Stimulated activated CD4-positive, alpha-beta T cell treated with anti-CD3 and anti-CD28 coated beads, Interleukin-2, amount 100 ng/mL, for 4 hours (primary cell): ENCODE results near the gene FSTL4.

Source experiments
- DNase-seq: peaks from one replicate; pipeline ENCODE4 v3.0.0-alpha.2; 2020; ENCODE audit warnings: low read depth

FSTL4 gene

DNA sequence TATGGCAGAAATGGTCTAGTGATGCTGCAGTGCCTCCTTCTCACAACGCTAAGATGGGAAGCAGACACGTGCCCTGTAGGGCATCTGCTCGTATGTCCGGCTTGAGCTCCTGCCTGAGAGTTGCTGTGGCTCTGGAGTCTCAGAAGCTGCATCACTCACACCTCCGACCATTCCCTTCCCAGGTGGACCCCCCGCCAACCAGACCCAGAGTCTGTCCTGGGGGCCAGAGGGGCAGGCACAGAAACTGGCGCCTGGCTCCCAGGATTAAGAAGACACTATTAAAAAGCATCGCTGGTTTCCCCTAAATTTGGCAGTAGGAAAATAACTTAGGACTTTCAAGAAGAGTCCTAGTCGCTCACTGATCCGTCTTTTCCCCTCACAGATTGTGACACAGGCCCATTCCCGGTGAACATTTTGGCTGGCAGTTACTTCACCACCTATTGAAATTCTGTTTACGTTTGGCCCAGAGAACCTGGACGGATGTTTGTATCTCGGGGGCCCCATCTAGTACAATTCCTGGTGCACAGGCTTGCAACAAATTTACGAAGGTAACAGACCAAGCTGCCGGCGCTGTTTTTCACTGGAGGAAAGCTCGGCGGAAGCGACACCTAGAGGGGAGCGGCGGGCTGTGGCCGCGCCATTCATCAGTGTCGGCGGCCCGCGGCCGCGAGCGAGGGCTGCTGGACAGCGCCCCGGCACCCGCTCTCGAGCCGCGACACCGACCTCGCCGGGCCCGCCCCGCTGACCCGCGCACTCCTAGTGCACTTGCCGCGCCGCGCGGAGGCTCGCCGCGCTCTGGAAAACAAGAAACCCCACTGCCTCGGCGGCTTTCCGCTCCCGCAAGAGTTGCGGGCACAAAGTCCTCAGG, 1.6 kb downstream of the FSTL4 start:
- no peak for DNase-seq

DNA sequence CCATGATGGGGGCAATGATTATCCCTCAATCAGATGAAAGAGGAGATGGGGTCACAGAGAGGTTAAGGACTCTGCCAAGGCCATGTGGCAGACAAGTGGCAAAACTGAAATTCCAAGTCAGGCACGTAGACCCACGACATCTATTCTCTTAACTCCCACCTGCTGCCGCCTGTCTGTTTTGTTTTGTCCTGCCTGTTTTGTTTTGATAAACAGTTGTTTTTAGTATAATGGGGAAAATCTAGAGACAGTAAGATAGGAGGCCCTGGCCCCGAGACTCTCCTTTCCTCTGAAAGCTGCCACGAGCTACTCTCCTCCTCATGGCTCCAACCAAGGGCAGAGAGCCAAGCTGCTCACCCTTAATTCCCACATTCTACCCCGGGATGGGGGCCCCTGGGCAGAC, 4.9 kb downstream of the FSTL4 start:
- no peak for DNase-seq

DNA sequence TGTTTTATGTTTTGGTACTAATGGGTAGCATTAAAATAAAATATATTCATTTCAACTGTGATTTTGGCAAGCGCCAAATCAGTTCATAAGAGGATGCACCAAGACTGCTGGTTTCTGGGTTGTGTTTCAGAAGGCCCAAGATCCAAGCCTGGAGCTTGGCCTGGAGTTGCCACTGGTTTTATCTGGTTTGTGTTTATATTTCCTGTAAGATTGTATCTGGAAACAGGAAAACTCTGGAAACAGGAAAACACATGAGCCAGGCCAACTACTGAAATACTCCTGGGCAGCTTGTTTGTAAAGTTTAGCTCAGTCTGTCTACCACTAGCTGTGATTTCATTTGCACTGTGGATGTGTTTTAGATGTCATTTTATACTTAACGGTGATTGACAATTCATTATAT, 5.5 kb downstream of the FSTL4 start:
- DNase-seq, result no peak

- no peak for DNase-seq
These were observed 7.0 kb downstream of the FSTL4 start for GRCh38 chr5:133605323-133605722.

DNA sequence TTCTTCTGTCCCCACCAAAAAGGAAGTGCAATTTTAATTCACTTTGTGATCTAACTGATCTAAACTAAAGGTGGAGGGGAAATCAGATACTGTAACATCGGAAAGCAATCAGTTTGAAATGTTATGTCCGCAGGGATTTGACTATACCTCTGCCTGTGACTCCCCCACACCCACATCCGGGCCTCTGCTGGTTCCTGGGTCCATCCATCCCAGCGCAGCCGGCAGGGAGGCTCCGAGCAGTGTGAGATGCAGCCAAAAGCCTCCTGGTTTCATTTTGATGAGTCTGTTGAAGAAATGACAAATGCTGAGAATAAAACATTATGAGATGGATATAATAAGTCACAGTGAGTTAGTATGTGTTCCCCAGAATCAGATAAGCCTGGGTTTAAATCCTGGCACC, 8.6 kb downstream of the FSTL4 start:
- DNase-seq, result no peak

DNA sequence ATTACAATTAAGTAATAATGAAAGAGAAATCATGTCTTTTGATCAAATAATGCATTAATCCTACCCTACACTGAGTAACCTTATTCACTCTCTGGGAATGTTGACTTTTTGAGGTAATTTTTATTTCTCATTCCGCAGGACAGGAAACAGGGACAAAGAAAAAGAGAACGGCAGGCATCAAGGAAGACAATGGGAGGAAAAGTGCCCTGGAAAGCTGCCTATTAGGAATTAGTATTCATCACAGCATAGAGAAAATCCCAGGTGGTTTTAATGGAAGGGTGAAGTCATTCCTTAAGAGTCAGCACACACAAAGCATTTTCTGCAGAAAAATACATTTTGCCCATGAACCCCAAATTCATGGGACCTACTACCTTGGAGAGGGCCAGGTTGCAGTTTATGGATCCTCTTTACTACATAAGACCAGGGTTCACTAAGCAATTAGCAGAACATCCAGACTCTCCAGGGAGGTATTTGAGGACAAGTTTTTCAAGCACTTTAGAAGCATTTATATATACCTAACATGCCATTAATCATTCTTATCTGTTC, 9.4 kb downstream of the FSTL4 start:
- no peak for DNase-seq

DNA sequence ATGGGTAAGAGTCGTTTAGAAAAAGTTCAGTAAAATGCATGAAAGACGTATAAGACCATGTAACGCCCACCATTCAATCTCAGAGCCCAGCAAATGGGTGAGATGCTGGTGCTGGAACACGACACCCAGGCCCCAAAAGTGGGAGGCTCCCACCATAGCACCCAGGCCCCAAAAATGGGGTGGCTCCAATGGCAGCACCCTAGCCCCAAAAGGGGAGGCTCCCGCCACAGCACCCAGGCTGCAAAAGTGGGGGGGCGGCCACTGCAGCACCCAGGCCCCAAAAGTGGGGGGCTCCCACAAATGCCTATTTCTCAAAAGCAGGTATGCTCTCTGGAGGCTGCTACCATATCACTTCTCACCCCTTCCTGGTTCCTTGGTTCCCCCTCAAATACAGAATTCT, 12.7 kb downstream of the FSTL4 start:
- DNase-seq, result no peak

DNA sequence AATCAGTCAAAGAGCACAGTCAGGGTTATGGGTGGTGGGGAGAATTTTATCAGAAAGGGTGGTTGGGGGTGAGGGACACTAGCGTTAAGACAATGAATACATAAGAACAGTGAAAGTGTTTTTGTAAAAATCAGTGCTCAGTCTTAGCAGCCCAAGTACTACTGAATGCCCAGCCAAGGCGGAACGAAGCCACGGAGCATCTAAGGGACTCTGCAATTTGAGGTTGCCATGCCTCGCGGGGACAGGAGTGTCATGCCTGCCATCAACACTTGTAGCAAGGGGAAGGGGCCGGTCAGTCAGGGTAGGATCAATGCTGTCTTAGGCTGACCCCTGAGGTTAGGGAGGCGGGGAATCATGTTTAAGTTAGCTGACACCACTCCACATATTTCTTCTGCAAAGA, 13.3 kb downstream of the FSTL4 start:
- no peak for DNase-seq

GRCh38 chr5:133596049-133596448, 16.3 kb downstream of the FSTL4 start:
- no peak for DNase-seq

GRCh38 chr5:133595465-133595864, 16.9 kb downstream of the FSTL4 start:
- DNase-seq, result no peak

- DNase-seq, result no peak
These were observed 23.1 kb downstream of the FSTL4 start for GRCh38 chr5:133589286-133589685.

DNA sequence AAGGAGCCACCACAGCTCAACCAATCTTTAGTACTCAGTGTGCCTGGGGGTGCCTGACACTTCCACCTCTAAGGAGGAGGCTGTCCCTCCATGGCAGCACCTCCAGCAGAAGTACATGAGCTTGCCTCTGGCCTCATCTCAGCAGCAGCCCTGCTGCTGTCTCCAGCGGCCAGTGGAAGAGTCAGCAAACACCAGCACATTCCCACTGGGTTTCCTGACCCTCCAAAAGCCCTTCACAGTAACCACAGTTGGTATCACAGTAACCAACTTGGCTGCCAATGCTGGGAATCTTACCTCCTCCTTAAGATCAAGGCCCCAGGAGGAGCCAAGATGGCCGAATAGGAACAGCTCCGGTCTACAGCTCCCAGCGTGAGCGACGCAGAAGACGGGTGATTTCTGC, 29.4 kb downstream of the FSTL4 start:
- DNase-seq, result no peak

DNA sequence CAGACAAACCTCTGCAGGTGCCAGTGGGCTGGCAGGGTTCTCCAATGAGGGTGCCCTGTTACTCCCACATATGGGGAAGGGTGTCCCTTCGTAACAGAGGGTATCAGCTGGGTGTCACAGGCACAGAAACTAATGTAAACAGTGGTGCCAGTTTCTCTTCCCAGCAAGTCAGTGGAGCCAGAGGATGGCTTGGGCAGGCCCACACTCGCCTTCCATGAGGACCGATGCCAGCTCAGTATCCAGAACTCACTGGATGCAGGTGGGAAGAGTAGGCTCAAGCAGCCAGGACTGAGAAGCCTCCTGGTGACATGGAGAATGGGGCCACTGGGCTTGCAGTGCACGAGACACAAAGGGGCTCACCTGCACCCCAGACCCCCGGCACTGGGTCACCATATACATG, 30.4 kb downstream of the FSTL4 start:
- no peak for DNase-seq

GRCh38 chr5:133581348-133581747, 31.0 kb downstream of the FSTL4 start:
- DNase-seq, result no peak

DNA sequence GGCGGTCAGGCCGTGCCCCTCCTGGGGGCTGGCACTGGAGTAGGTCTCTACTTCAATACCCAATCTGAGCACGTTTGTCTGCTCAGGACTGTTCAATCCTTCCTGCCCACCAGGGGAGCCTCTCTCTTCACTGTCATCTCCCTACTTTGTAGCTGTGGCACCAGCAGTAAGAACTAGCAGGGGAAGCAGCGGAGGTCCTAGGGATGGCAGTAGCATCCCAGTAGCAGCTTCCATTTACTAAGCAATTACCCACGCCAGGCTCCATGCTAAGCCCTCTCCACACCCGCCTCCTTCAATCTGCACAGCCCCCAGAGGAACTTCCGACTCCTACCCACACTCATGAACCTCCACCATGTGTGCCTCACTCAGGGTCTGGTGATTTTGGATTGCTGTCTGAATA, 31.7 kb downstream of the FSTL4 start:
- no peak for DNase-seq

GRCh38 chr5:133579766-133580165, 32.6 kb downstream of the FSTL4 start:
- no peak for DNase-seq

DNA sequence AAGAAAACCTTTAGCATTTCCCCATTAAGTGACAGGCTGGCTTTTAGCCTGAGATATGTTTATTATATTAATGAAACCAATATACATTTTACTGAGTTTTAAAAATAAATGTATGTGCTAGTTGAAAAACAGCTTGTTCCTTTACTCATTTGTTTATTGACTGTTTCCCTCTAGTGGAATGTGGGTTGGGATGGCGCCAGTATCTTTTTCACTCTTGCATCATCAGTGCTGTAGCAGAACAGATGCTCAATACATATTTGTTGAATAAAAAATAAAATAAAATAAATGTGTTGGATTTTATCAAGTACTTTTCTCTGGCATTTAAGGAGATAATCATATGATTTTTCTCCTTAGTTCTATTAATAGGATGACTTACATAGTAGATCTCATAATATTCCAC, 43.0 kb downstream of the FSTL4 start:
- DNase-seq, result no peak

- no peak for DNase-seq
These were observed 46.3 kb downstream of the FSTL4 start for GRCh38 chr5:133565993-133566392.

GRCh38 chr5:133564921-133565565, 47.3 kb downstream of the FSTL4 start:
- DNase-seq, result no peak

DNA sequence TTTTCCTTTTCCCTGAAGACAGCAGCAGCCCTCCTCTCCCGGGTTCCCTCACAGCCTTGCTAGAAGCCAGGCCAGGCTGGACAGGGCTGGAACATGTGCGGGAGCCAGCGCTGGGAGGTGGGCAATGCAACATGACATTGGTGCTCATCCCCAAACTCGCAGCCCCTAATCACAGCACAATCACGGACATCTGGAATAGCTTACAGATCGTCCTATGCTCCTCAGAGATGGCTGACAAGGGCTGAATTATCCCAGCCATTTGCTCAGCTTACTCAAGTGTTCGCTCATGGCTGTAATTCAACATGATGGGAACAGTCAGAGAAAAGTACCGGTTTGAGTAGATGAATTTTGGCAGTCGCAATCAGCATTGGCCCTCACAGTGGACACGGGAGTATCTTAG, 49.8 kb downstream of the FSTL4 start:
- no peak for DNase-seq

GRCh38 chr5:133559960-133560359, 52.4 kb downstream of the FSTL4 start:
- DNase-seq, result no peak

DNA sequence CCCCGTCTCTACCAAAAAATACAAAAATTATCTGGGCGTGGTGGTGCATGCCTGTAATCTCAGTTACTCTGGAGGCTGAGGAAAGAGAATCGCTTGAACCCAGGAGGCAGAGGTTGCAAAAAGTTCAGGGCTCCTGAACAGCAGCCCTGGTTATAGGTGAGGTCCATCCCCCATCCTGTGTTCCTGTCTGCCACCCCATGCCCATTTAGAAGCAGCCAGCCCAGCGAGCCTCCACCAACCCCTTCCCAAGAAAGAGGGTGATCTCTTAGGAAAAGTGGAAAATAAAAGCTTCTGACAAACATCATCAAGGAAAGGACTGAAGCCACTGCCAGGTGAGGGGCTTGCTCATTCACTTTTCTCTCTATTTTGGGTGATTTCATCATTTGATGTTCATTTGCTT, 55.8 kb downstream of the FSTL4 start:
- no peak for DNase-seq

- DNase-seq, result no peak
These were observed 58.1 kb downstream of the FSTL4 start for GRCh38 chr5:133554279-133554678.
